PFSK-1 (cell line): Measurements from ENCODE around the gene GNMT.

Experiments used
- FOXP2 ChIP-seq: optimal IDR thresholded peaks from 2 replicates; pipeline ENCODE3; 2011; ENCODE audit warnings: borderline replicate concordance, control low read depth, inconsistent platforms; ENCODE audit not compliant: insufficient read depth; ENCODE audit errors: extremely low read length, extremely low read depth
- POLR2AphosphoS5 ChIP-seq: IDR thresholded peaks from 2 replicates; pipeline ENCODE4 v1.6.1; 2012; ENCODE audit warnings: low read depth, mild to moderate bottlenecking, control low read depth, low read length, moderate library complexity
- REST ChIP-seq, 2 experiments: IDR thresholded peaks; 2 replicates each; pipeline versions ENCODE4 v1.6.1 to v1.8.0; 2011 to 2012; ENCODE audit warnings: low read depth in 2 of 2, low read length in 2 of 2, control low read depth in 1 of 2, inconsistent platforms in 1 of 2, mild to moderate bottlenecking in 1 of 2, moderate library complexity in 1 of 2; ENCODE audit not compliant: insufficient read depth in 1 of 2
- SIN3A ChIP-seq: IDR thresholded peaks from 2 replicates; pipeline ENCODE4 v1.6.1; 2012; ENCODE audit warnings: mild to moderate bottlenecking, low read length, moderate library complexity, borderline replicate concordance; ENCODE audit not compliant: insufficient read depth
- TAF1 ChIP-seq: IDR thresholded peaks from 2 replicates; pipeline ENCODE4 v1.6.1; 2012; ENCODE audit warnings: low read length, control low read depth, borderline replicate concordance; ENCODE audit not compliant: insufficient read depth

GNMT gene

DNA sequence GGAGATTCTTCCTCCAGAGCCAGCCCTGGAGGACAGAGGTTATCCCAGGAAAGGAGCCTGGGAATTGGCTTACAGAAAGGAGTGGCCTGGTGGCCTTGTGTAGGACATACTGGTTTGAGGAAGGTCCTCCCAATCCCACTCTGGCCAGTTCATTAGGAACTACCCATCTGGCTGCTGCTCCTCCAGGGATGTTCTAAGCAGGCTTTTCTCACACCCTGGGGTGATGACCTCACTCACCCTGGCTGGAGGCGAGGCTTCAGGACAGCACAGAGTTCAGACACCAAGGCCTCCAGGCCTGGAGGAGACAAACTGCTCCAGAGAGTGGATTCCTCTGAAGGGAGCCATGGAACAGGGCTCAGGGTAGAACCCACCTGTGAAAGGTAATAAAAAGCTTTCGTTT is 8.9 kb downstream of the GNMT start:
- TF ChIP-seq SIN3A, result no peak
- TF ChIP-seq FOXP2, result no peak
- no peak for TF ChIP-seq REST (IDR thresholded peaks at IDR 0.05; ENCODE audit: insufficient read depth in 1 of 2, low read depth in 2 of 2, low read length in 2 of 2)
- no peak for TF ChIP-seq TAF1
- TF ChIP-seq POLR2AphosphoS5, result no peak

GRCh38 chr6:42969934-42970333 is 9.4 kb downstream of the GNMT start:
- TF ChIP-seq SIN3A (no peak), TAF1 (no peak), FOXP2 (no peak), POLR2AphosphoS5 (no peak), REST (IDR thresholded peaks at IDR 0.05; ENCODE audit: insufficient read depth in 1 of 2, low read depth in 2 of 2, low read length in 2 of 2) (no peak)

DNA sequence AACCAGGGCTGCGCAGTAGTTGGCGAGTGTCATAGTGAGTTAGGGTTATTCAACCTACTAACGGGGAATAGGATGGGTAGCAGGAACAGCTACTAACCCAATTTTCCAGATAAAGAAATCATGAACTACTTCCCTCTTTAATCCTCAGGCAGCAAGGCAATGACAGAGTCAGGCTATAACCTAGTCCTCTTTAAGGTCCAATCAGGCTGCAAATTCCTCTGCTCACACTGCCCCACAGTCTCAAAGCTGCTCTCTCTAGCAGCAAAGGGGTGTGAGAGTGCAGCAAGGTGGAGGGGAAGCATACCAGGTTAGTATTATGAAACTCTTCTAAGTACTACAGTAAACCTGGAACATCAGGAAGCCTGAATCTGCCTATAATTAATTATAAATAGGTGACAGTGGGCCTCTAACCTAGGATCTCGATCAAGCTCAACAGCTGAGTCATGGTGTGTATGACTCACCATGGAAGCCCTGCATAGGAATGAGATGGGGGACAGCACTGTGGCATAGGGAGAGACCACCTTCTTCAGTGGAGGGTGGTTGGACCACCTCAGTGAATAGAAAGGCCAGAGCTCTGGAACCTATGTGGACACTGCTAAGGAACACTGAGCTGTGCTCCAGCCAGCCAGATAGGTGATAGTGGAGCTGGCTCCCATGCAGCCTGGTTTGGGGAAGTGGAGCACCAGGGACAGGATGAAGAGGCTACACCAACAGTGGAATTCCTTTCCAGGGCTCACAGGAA is 10.5 kb downstream of the GNMT start:
- TF ChIP-seq SIN3A, result no peak
- no peak for TF ChIP-seq FOXP2
- no peak for TF ChIP-seq POLR2AphosphoS5
- no peak for TF ChIP-seq TAF1
- TF ChIP-seq REST (IDR thresholded peaks at IDR 0.05; ENCODE audit: insufficient read depth in 1 of 2, low read depth in 2 of 2, low read length in 2 of 2), result no peak

DNA sequence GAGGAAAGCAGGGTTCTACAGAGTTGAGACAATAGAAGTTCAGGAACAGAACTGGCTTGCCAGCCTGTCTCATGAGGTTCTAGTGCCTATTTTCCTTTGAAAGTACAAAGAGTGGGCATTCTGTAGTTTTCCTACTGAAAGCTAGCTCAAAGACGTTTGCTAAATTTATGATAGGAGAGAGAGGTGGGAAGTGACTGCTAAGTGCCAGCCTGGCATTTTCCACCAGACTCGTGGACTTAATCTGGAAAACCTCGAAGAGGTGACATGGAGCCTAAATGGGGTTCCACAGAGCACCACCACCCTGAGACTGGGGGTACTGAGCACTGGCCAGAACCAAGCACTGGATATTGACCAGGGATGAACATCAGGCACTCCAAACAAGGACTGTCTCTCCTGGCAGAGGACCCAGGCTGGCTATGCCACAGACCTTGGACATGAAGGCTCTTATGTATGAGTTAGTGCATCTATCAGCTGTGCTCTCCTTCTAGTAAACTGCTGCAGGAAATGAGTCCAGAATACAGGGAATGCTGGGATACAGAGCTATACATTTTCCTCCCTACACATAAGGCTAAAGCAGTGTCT is 11.3 kb downstream of the GNMT start:
- TF ChIP-seq POLR2AphosphoS5 (no peak), TAF1 (no peak), SIN3A (no peak), REST (IDR thresholded peaks at IDR 0.05; ENCODE audit: insufficient read depth in 1 of 2, low read depth in 2 of 2, low read length in 2 of 2) (no peak), FOXP2 (no peak)
